ENCODE results near the gene PLEKHA1. TPM values are rescaled to one million over a fixed set of nuclear protein-coding genes. Genes with fewer than 3 reads are reported as not detected.

PLEKHA1 gene
- total and polyA plus RNA-seq, 2 donors (not counting 3 experiments of a cell fraction or from before 2014, with no cell fraction given), result 21.6 to 58.8 TPM

DNA sequence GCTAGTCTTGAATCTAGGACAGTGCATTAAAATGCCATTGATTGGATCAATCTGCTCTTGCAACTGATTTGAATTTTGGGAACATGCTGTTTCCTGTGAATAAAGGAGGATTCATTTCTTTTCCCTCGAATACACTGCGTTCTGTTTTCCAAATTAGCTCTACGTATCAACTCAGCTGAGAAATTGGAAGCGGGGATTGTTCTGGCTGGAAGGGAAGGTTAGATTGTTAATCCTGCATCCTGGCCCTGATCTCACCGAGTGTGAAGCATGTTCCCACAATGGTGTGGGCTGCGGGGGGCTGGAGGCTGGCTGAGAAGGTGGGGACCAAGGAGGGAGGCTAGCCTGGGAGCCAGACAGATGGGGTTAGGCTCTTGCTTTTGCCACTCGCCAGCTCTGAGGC, 104.5 kb downstream of the PLEKHA1 start:
- TF ChIP-seq POLR2A (IDR thresholded peaks at IDR 0.05; ENCODE audit: low read depth, low read length) (no peak), JUN (IDR thresholded peaks at IDR 0.05; ENCODE audit: borderline replicate concordance, insufficient read depth, insufficient read length, low read depth) (no peak), MYC (IDR thresholded peaks at IDR 0.05; ENCODE audit: low read depth, low read length) (no peak), FOS (IDR thresholded peaks at IDR 0.05; ENCODE audit: borderline replicate concordance, insufficient read depth, low read length) (no peak), GATA2 (IDR thresholded peaks at IDR 0.05; ENCODE audit: insufficient read depth, insufficient read length, low read depth, low read length) (no peak), EZH2 (IDR thresholded peaks at IDR 0.05; ENCODE audit: borderline replicate concordance, low read depth, low read length, severe bottlenecking) (no peak), MAX (IDR thresholded peaks at IDR 0.05; ENCODE audit: insufficient read depth, insufficient read length) (no peak), POLR2AphosphoS5 (IDR thresholded peaks at IDR 0.05; ENCODE audit: insufficient read depth, low read depth, low read length) (no peak)
- TF ChIP-seq, protein P1, sequence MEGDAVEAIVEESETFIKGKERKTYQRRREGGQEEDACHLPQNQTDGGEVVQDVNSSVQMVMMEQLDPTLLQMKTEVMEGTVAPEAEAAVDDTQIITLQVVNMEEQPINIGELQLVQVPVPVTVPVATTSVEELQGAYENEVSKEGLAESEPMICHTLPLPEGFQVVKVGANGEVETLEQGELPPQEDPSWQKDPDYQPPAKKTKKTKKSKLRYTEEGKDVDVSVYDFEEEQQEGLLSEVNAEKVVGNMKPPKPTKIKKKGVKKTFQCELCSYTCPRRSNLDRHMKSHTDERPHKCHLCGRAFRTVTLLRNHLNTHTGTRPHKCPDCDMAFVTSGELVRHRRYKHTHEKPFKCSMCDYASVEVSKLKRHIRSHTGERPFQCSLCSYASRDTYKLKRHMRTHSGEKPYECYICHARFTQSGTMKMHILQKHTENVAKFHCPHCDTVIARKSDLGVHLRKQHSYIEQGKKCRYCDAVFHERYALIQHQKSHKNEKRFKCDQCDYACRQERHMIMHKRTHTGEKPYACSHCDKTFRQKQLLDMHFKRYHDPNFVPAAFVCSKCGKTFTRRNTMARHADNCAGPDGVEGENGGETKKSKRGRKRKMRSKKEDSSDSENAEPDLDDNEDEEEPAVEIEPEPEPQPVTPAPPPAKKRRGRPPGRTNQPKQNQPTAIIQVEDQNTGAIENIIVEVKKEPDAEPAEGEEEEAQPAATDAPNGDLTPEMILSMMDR (IDR thresholded peaks at IDR 0.05; ENCODE audit: extremely low read depth in 1 of 2, insufficient read depth in 1 of 2, low read depth in 1 of 2, low read length in 2 of 2), result no peak
- no peaks in the 10 kb centered on the region for H3K27me3 ChIP-seq (ENCODE audit: control insufficient read depth in 2 of 2, insufficient read depth in 2 of 2, low read length in 2 of 2)
- H3K9me3 ChIP-seq (replicated peaks; ENCODE audit: control insufficient read depth, insufficient read depth, low read length), result no peaks in the 10 kb centered on the region
- H2AFZ ChIP-seq (ENCODE audit: low read depth, low read length), result no peak overlapping the region
- no peak for DNase-seq (ENCODE audit: low read depth, low spot score)
- intact Hi-C loops (cut with micrococcal nuclease), result no loop called here
- H3K9me1 ChIP-seq (replicated peaks; ENCODE audit: control insufficient read depth, extremely low read depth, insufficient read depth, low read length), result no peaks in the 10 kb centered on the region
- BruUV-seq (replicated peaks), result no TSS peak
- ChIA-PET POLR2A (no interaction called here), CTCF (interaction anchor here (1.1 to 4.5 kb wide), 2 partner anchors 10 to 86 kb away, joined by 3 to 15 read pairs; no protein-coding TSS in a partner anchor)
- no peaks in the 10 kb centered on the region for H3K36me3 ChIP-seq (ENCODE audit: control insufficient read depth in 2 of 2, extremely low read depth in 1 of 2, insufficient read depth in 2 of 2, low read length in 2 of 2)
- dilution Hi-C loops (cut with MboI; ENCODE audit: extremely low pct_ligation_motif_present, low sequenced_read_pairs), result no loop called here
- H3K27ac ChIP-seq (ENCODE audit: insufficient read depth, low read depth, low read length), result no peak overlapping the region
- no peak overlapping the region for H3K4me2 ChIP-seq (ENCODE audit: insufficient read depth, low read length)
- FAIRE-seq, result no peak
- H4K20me1 ChIP-seq (replicated peaks; ENCODE audit: control insufficient read depth, extremely low read depth, insufficient read depth, low read length), result no peaks in the 10 kb centered on the region
- no peak overlapping the region for H3K4me3 ChIP-seq (replicated peaks in 1 of 3; ENCODE audit: insufficient read depth in 1 of 3, low read depth in 1 of 3, low read length in 3 of 3)
- H3K79me2 ChIP-seq (ENCODE audit: control insufficient read depth, insufficient read depth, low read length), result no peaks in the 10 kb centered on the region
- peaks cover 25% of the 10 kb centered on the region for H3K4me1 ChIP-seq (ENCODE audit: control insufficient read depth, extremely low read depth, insufficient read depth, low read length)
- no peak overlapping the region for H3K9ac ChIP-seq (replicated peaks; ENCODE audit: extremely low read depth, insufficient read depth, low read length)
